ENCODE data around the gene MYO5B.

Gene MYO5B

DNA sequence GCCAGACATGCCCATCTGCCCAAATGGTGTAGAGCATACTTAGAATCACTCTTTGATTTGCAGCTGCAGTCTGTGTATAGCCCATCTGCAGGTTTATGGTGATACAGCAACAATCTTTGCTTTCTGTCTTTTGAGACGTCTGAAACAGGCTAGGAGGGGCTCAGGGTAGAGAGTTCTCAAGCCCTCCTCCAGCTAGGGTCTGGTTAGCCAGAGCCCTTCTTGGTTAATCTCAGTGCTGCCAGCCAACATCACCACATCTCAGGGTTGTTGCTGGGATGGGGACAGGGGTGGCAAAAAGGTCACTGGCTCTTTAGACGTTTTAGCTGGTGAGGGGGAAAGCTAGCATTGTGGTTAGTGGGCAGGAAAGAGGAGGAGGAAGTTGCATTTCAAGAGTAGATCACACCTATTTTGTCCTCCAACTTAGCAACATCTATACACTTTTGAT is 245.0 kb downstream of the MYO5B start:
- peaks cover 30% of the 10 kb centered on the region for H3K4me1 Mint-ChIP-seq
- peak overlapping the region; percentile 20 for H3K4me3 Mint-ChIP-seq
- no peaks in the 10 kb centered on the region for H3K9me3 Mint-ChIP-seq
- H3K36me3 Mint-ChIP-seq = no peaks in the 10 kb centered on the region
- H3K27me3 Mint-ChIP-seq = no peaks in the 10 kb centered on the region
- peak overlapping the region; percentile 13 for H3K27ac Mint-ChIP-seq

GRCh38 chr18:49948975-49949374 is 246.0 kb downstream of the MYO5B start:
- Mint-ChIP-seq H3K36me3 (no peaks in the 10 kb centered on the region), H3K27ac (no peak overlapping the region), H3K4me3 (no peak overlapping the region), H3K27me3 (no peaks in the 10 kb centered on the region), H3K9me3 (no peaks in the 10 kb centered on the region), H3K4me1 (peaks cover 30% of the 10 kb centered on the region)

GRCh38 chr18:49944663-49945062 is 250.3 kb downstream of the MYO5B start:
- Mint-ChIP-seq H3K4me3 (no peak overlapping the region), H3K9me3 (no peaks in the 10 kb centered on the region), H3K36me3 (no peaks in the 10 kb centered on the region), H3K27ac (no peak overlapping the region), H3K4me1 (peaks cover 5% of the 10 kb centered on the region), H3K27me3 (no peaks in the 10 kb centered on the region)

DNA sequence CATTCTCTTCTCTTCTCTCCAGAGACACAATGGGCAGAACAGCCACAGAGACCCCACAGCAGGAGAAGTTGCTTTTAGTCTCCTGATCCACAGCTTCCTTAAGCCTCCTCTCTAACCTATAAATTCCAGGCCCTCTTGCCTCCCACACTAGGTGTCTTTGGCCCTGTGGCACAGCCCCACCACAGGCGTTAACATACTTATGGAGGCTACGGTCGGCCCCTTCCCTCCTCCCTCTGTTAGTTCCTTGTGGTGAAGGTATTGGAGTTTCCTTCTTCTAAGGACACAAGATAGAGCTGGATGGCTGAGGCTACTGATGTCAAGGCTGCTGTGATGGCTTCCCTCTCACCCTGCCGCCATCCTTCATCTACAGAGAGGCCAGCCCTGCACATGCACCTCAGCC is 258.1 kb downstream of the MYO5B start:
- Mint-ChIP-seq H3K27me3 (peaks cover 1% of the 10 kb centered on the region), H3K36me3 (no peaks in the 10 kb centered on the region), H3K27ac (no peak overlapping the region)

GRCh38 chr18:49935215-49935614 is 259.7 kb downstream of the MYO5B start:
- no peaks in the 10 kb centered on the region for H3K4me1 Mint-ChIP-seq
- H3K4me3 Mint-ChIP-seq = no peak overlapping the region
- peaks cover 1% of the 10 kb centered on the region for H3K27me3 Mint-ChIP-seq
- H3K9me3 Mint-ChIP-seq = no peaks in the 10 kb centered on the region
- no peaks in the 10 kb centered on the region for H3K36me3 Mint-ChIP-seq
- no peak overlapping the region for H3K27ac Mint-ChIP-seq

More for the DNA sequence above, 258.1 kb downstream of the MYO5B start:
- Mint-ChIP-seq H3K9me3 (no peaks in the 10 kb centered on the region), H3K4me3 (no peak overlapping the region), H3K4me1 (no peaks in the 10 kb centered on the region)

GRCh38 chr18:49934457-49934856 is 260.5 kb downstream of the MYO5B start:
- H3K27ac Mint-ChIP-seq = no peak overlapping the region

DNA sequence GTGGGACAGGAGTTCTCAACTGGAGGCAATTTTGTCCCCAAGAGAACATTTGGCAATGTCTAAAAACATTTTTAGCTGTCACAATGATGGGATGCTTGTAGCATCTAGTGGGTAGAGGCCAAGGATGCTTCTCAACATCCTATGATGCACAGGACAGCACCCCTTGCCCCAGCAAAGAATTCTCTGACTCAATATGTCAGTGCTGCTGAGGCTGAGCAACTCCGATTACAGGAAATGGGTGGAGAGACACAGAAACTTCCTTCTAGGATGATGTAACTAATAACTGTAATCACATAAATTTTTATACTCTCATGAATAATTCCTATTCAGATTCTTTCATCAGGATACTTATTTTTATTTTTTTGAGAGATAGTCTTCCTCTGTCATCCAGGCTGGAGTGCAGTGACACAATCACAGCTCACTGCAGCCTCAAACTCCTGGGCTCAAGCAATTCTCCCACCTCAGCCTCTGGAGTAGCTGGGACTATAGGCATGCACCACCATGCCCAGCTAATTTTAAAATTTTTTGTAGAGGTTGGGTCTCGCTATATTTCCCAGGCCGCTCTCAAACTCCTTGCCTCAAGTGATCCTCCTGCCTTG is 261.3 kb downstream of the MYO5B start:
- Mint-ChIP-seq H3K36me3 (no peaks in the 10 kb centered on the region), H3K9me3 (no peaks in the 10 kb centered on the region), H3K4me1 (no peaks in the 10 kb centered on the region), H3K27me3 (peaks cover 1% of the 10 kb centered on the region), H3K27ac (no peak overlapping the region), H3K4me3 (no peak overlapping the region)

More at GRCh38 chr18:49934457-49934856, 260.5 kb downstream of the MYO5B start:
- Mint-ChIP-seq H3K4me1 (no peaks in the 10 kb centered on the region), H3K9me3 (no peaks in the 10 kb centered on the region), H3K27me3 (peaks cover 1% of the 10 kb centered on the region), H3K4me3 (no peak overlapping the region), H3K36me3 (no peaks in the 10 kb centered on the region)

DNA sequence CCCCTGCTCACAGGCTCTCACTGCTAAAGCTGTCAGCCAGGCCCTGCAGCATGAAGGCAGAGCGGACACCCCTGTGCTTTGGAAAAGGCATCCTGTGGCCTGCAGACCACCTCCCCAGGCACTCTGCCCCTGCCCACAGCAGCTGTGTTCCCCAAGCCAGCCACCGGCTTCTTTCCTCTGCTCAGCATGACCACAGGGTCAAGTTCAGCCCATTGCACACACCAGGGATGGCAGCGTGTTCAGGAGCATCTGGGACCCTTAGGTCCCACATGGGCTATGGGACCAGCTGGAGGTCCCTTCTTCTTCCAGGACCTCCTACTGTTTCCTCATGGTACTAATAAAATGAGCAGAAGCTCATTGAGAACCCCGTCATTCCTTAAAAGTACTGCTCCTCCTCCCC is 263.2 kb downstream of the MYO5B start:
- Mint-ChIP-seq H3K27ac (no peak overlapping the region), H3K36me3 (no peaks in the 10 kb centered on the region), H3K4me1 (no peaks in the 10 kb centered on the region), H3K27me3 (peaks cover 1% of the 10 kb centered on the region), H3K4me3 (no peak overlapping the region), H3K9me3 (no peaks in the 10 kb centered on the region)

GRCh38 chr18:49931179-49931578 is 263.8 kb downstream of the MYO5B start:
- Mint-ChIP-seq H3K4me3 (no peak overlapping the region), H3K27me3 (peaks cover 1% of the 10 kb centered on the region), H3K4me1 (no peaks in the 10 kb centered on the region), H3K36me3 (no peaks in the 10 kb centered on the region), H3K27ac (no peak overlapping the region), H3K9me3 (no peaks in the 10 kb centered on the region)

- peaks cover 4% of the 10 kb centered on the region for H3K27me3 Mint-ChIP-seq
- no peaks in the 10 kb centered on the region for H3K4me1 Mint-ChIP-seq
- no peak overlapping the region for H3K27ac Mint-ChIP-seq
- H3K9me3 Mint-ChIP-seq = no peaks in the 10 kb centered on the region
- H3K4me3 Mint-ChIP-seq = no peak overlapping the region
- H3K36me3 Mint-ChIP-seq = no peaks in the 10 kb centered on the region
Observed at GRCh38 chr18:49926106-49926745, 268.7 kb downstream of the MYO5B start.

DNA sequence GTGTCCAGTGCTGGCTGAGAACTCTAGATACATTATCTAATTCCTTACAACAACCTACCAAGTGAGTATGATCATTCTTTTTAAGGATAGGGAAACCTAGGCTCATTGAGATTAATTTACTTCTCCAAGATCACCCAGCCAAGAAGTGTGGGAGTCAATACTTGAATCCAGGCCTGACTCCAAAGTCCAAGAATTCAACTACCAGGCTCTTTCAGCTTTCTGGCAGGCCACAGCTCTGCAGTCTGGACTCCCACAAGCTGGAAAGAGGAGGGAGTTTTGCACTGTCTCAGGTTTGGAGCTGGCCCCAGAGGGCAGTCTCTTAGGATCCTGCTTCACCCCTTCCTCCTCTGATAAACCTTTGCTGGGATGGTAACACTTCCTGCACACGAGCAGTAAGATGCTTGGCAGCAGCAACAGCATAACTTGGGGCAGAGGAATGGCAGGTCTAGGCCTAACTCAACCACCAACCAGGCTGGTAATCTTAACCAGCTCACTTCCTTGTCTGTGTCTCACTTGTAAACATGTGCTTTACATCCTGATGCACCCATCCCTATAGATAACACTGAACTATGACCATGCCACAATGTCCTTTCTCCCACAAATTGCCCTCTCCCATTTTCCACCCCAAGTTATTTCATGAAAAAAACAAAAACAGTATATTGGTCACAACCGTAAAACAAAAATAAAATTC is 270.5 kb downstream of the MYO5B start:
- Mint-ChIP-seq H3K36me3 (no peaks in the 10 kb centered on the region), H3K9me3 (no peaks in the 10 kb centered on the region), H3K4me1 (no peaks in the 10 kb centered on the region), H3K27me3 (peaks cover 12% of the 10 kb centered on the region), H3K27ac (no peak overlapping the region), H3K4me3 (no peak overlapping the region)

GRCh38 chr18:49922228-49922627 is 272.7 kb downstream of the MYO5B start:
- Mint-ChIP-seq H3K4me3 (no peak overlapping the region), H3K9me3 (no peaks in the 10 kb centered on the region), H3K27me3 (peaks cover 16% of the 10 kb centered on the region), H3K36me3 (no peaks in the 10 kb centered on the region), H3K27ac (no peak overlapping the region), H3K4me1 (no peaks in the 10 kb centered on the region)

DNA sequence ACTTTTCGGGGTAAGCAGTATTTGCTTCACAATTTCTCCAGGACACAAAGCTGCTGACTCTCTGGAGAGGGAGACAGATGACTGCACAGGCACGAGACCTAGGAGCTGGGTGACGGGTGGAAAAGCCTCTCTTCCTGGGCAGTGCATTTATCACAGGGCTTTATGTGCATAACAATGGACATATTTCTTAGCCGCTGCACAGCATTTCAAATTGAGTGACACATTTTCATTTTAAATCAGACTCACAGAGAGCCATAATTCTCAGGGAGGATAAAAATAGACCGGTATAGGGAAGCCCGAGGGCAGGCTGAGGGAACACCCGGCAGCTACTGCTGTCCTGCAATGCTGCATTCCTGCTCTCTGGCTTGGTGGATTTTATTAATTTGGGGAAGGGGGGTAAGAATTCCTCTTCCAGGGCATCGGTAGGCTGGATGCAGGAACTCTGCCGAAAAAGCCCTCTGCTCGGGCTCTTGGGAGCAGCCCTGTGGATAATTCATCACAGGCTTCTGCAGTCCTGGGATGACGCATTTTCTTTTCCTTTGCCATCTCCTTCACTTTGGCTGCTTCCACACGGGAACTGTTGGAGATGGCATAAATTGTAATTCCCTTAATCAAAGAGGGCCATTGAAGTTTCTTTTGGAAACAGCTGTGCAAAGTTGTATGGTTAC is 273.5 kb downstream of the MYO5B start:
- Mint-ChIP-seq H3K27ac (no peak overlapping the region), H3K9me3 (no peaks in the 10 kb centered on the region), H3K4me1 (no peaks in the 10 kb centered on the region), H3K27me3 (peaks cover 16% of the 10 kb centered on the region), H3K4me3 (no peak overlapping the region), H3K36me3 (no peaks in the 10 kb centered on the region)

DNA sequence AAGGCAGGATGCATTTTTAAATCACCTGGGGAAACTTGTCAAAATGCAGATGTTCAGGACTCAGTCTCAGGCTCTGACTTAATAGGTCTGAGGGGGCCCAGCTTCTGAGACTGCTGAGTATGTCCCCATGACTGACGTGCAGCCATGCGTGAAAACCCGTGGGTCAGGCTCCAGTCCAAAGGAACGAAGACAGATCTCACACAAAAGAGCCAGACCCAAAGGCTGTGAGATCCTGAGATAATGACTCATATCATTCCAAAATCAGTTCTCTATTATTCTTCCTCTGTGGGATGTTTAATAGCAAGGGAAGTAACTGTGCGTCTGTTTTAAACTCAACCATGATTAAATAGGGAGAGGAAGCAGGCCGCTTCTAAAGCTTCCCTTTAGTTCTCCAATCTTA is 274.2 kb downstream of the MYO5B start:
- no peaks in the 10 kb centered on the region for H3K36me3 Mint-ChIP-seq
- H3K27me3 Mint-ChIP-seq = peaks cover 16% of the 10 kb centered on the region
- no peaks in the 10 kb centered on the region for H3K9me3 Mint-ChIP-seq
- H3K4me3 Mint-ChIP-seq = no peak overlapping the region
- H3K27ac Mint-ChIP-seq = no peak overlapping the region
- H3K4me1 Mint-ChIP-seq = no peaks in the 10 kb centered on the region

DNA sequence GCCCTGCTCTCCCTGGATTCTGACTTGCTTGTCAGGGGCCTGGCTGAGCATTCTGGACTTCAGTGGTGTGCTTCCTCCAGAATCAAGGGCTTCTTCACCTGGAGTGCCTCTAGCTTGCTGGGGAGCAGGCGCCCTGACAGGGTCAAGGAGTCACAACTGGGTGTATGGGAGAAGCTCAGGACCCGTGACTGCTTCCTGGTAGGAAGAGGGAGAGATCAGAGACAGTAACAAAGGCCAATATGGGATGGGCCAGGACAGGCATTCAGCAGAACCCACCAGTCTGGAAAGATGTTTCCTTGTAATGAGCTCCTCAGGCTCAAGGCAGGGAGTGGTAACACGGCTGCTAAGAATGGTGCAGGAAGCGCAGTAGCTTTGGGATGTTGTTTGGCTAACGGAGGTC is 277.2 kb downstream of the MYO5B start:
- H3K36me3 Mint-ChIP-seq = no peaks in the 10 kb centered on the region
- no peaks in the 10 kb centered on the region for H3K9me3 Mint-ChIP-seq
- H3K4me3 Mint-ChIP-seq = no peak overlapping the region
- H3K27me3 Mint-ChIP-seq = peaks cover 14% of the 10 kb centered on the region
- H3K27ac Mint-ChIP-seq = no peak overlapping the region
- H3K4me1 Mint-ChIP-seq = no peaks in the 10 kb centered on the region

GRCh38 chr18:49915352-49915751 is 279.6 kb downstream of the MYO5B start:
- no peak overlapping the region for H3K4me3 Mint-ChIP-seq
- H3K9me3 Mint-ChIP-seq = no peaks in the 10 kb centered on the region
- no peak overlapping the region for H3K27ac Mint-ChIP-seq
- H3K36me3 Mint-ChIP-seq = no peaks in the 10 kb centered on the region
- H3K27me3 Mint-ChIP-seq = peaks cover 10% of the 10 kb centered on the region
- H3K4me1 Mint-ChIP-seq = no peaks in the 10 kb centered on the region
